IPS DF 6.9 (cell line): ENCODE measurements around the gene RAI14.

Experiments
- DNase-seq: peaks from one replicate; pipeline ENCODE4 v3.0.0-alpha.2; 2013; ENCODE audit warnings: low read depth, low spot score
- H3K27ac ChIP-seq: one replicate; pipeline ENCODE4 v1.5.1; 2013; ENCODE audit warnings: low read length, control low read depth
- H3K27me3 ChIP-seq: 2 replicates; pipeline ENCODE4 v1.6.1; 2013; ENCODE audit warnings: mild to moderate bottlenecking, low read length; ENCODE audit not compliant: control insufficient read depth, insufficient read depth
- H3K36me3 ChIP-seq: 2 replicates; pipeline ENCODE4 v1.6.1; 2013; ENCODE audit warnings: low read length; ENCODE audit not compliant: control insufficient read depth, insufficient read depth
- H3K4me1 ChIP-seq: 2 replicates; pipeline ENCODE4 v1.6.1; 2013; ENCODE audit warnings: low read length; ENCODE audit not compliant: control insufficient read depth, insufficient read depth
- H3K4me3 ChIP-seq: 2 replicates; pipeline ENCODE4 v1.5.1; 2013; ENCODE audit warnings: mild to moderate bottlenecking, low read length
- H3K9me3 ChIP-seq: 2 replicates; pipeline ENCODE4 v1.6.1; 2013; ENCODE audit warnings: low read length, inconsistent platforms; ENCODE audit not compliant: control insufficient read depth, insufficient read depth
- WGBS: extraction: QIAGEN DNeasy Blood & Tissue Kit; methylation state at CpG from one replicate; pipeline ENCODE4 v1.1.7; 2013; ENCODE audit warnings: mixed read lengths, missing lambda C conversion rate; ENCODE audit not compliant: insufficient read length, insufficient coverage; 5-methylcytosine and 5-hydroxymethylcytosine counted together

Gene RAI14

DNA sequence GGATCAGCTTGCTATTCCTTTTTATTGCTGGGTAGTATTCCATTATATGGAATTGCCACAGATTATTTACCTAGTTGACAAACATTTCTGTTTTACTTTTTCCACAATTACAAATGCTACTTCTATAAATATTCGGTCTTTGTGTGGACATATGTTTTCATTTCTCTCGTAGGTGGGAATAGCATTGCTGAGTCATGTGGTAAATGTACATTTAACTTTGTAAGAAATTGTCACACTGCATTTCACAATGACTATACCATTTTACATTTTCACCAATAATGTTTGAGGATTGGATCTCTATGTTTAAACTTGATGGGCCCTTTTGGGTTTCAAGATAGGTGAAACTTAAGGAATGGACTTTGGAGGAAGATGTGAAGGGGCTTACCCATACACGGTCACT lies 19.7 kb downstream of the RAI14 start:
- Histone ChIP-seq H3K4me1 (peaks cover 7% of the 10 kb centered on the region), H3K27ac (no peak overlapping the region), H3K4me3 (no peak overlapping the region), H3K27me3 (no peaks in the 10 kb centered on the region), H3K36me3 (no peaks in the 10 kb centered on the region), H3K9me3 (no peaks in the 10 kb centered on the region)
- WGBS: no CpG with 5 or more reads among the region's 3 CpGs
- no peak for DNase-seq

DNA sequence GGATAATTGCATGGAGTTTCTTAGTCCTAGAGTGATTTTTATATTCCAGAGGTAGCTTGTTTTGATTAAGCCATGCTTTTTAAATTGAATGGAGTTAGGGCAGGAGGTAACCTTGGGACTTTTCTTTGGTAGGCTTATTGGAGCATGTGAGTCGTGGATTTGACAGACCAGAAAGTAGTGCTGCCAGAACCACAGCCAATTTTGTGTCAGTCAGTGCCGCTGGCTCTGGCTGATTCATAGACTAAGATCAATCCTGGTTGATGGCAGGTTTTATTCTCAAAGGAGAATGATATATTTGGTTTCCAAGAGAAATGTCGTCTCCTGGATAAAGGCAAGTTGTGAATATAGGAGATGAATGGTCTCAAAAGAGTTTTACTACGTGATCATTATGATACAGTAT lies 20.3 kb downstream of the RAI14 start:
- H3K27me3 ChIP-seq: no peaks in the 10 kb centered on the region
- no peaks in the 10 kb centered on the region for H3K36me3 ChIP-seq
- H3K4me1 ChIP-seq: peaks cover 7% of the 10 kb centered on the region
- no peak overlapping the region for H3K4me3 ChIP-seq
- WGBS: no CpG with 5 or more reads among the region's 4 CpGs
- no peak for DNase-seq
- no peak overlapping the region for H3K27ac ChIP-seq
- no peaks in the 10 kb centered on the region for H3K9me3 ChIP-seq

DNA sequence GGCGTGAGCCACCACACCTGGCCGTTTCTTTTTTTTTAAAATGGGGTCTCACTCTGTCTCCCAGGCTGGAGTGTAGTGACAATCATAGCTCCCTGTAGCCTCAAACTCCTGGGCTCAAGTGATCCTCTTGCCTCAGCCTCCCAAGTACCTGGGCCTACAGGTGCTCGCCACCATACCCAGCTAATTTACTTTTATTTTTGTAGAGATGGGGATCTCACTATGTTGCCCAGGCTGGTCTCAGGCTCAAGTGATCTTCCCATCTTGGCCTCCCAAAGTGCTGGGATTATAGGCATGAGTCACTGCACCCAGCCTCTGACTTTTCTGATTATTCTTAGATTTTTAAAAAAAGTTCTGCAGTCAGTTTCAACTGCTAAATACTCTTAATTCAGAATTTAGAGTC lies 21.3 kb downstream of the RAI14 start:
- H3K4me3 ChIP-seq: no peak overlapping the region
- no peak for DNase-seq
- peaks cover 7% of the 10 kb centered on the region for H3K4me1 ChIP-seq
- H3K27ac ChIP-seq: no peak overlapping the region
- no peaks in the 10 kb centered on the region for H3K36me3 ChIP-seq
- no peaks in the 10 kb centered on the region for H3K27me3 ChIP-seq
- H3K9me3 ChIP-seq: no peaks in the 10 kb centered on the region
- no CpG with 5 or more reads among the region's 3 CpGs for WGBS

DNA sequence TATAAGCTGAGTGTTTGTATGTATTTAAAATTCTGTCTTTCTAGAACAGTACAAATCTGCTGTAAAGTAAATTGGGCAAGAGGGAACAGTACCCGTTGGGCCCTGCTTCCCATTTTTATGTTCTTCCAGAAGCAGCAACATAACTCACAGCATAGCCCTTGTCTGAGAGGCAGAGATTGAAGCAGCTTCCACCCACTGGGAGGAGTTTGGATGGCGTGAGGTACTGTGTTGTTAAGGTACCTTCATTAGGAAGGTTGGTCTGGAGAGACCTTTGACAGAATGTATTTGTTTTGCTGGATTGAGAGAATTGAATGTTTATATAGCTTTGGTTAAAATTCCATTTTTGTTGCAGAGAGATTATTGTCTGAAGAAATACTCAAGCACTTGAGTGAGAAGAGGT lies 24.8 kb downstream of the RAI14 start:
- Histone ChIP-seq H3K36me3 (no peaks in the 10 kb centered on the region), H3K4me1 (no peaks in the 10 kb centered on the region; the same call in 1 of the 2 replicates), H3K27me3 (no peaks in the 10 kb centered on the region), H3K4me3 (no peak overlapping the region), H3K9me3 (no peaks in the 10 kb centered on the region), H3K27ac (no peak overlapping the region)
- WGBS: no CpG with 5 or more reads among the region's 2 CpGs
- DNase-seq: no peak

DNA sequence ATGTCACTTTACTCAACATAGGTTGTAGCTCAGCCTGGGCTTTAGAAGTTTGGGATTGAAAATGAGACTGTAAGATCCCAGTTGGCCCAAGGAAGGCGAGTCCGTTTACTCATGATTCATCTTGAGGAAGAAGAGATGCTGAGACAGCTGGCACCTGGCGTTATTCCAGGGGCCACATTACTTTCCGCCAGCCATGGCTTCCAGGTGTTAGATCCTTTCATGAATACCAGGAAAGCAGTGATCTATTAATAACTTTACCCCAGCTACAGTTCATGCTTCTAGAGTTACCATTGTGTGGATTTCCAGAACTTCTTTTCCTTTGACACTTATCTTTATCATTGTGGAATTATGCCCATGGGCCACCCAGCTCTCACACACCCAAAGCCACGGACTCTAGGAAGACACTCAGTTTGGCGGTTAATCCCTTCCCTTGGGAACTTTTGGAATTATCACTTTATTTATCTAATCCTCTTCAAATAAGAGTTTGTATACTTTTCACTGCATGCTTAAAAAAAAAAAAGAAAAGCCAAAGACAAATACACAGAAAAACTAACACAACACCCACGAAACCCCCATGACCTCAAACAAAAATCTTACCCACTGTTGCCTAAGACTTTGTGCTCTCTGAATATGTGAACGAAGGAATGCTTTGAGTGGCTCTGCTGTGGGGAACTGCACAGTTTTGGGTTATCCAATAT lies 26.9 kb downstream of the RAI14 start:
- H3K27ac ChIP-seq: no peak overlapping the region
- DNase-seq: no peak
- no CpG with 5 or more reads among the region's 8 CpGs for WGBS
- H3K9me3 ChIP-seq: no peaks in the 10 kb centered on the region
- H3K4me3 ChIP-seq: no peak overlapping the region
- no peaks in the 10 kb centered on the region for H3K27me3 ChIP-seq
- no peaks in the 10 kb centered on the region; the same call in 1 of the 2 replicates for H3K36me3 ChIP-seq
- peaks cover 2% of the 10 kb centered on the region; the same call in 1 of the 2 replicates for H3K4me1 ChIP-seq

DNA sequence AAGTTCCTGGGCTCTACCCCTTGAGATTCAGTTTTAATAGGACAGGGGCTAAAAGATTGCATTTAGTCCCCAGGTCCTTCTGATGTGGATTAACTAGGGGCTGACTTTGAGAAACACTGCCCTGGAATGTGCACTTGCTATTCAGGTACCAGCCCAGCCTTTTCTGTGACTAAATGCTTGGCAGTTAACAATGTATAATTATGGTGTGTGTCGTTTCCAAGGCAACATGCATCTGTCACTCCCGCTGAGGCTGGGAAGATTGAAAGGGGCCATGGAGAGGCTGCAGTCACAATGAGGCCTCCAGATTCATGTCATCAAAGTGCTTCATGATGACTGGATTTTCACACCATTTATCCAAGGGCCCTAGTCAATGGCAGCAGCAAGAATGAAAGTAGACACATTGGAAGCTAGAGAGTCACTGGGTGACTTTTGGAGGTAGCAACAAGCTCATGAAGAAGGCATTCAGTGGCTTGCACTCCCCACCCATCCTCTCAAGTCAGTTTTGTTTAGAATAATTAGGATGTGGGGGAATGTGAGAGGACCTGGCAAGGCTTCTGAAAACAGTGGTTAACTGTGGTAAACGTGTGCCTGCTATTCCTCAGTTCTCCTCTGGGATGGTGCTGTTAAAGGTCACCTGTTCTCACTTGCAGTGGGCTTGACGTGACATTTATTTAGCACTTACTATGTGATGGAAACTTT lies 28.3 kb downstream of the RAI14 start:
- Histone ChIP-seq H3K9me3 (no peaks in the 10 kb centered on the region), H3K4me1 (peaks cover 2% of the 10 kb centered on the region; the same call in 1 of the 2 replicates), H3K36me3 (no peaks in the 10 kb centered on the region; the same call in 1 of the 2 replicates), H3K4me3 (no peak overlapping the region), H3K27ac (no peak overlapping the region), H3K27me3 (no peaks in the 10 kb centered on the region)
- no CpG with 5 or more reads among the region's 4 CpGs for WGBS
- DNase-seq: no peak

DNA sequence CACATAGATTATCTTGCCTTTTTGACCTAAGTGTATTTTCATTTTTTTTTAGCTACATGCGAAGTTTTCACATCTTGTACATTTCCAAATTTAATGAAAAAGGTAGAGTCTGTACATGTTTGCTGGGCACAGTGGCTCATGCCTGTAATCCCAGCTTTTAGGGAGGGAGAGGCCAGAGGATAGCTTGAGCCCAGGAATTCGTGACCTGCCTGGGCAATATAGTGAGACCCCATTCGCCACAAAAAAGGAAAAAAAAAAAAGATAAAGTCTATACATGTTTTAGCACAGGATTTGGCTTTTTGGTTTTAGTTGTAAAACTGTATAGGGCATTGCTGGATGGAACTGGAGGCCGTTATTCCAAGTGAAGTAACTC lies 28.8 kb downstream of the RAI14 start:
- no peaks in the 10 kb centered on the region for H3K9me3 ChIP-seq
- no peaks in the 10 kb centered on the region; the same call in 1 of the 2 replicates for H3K36me3 ChIP-seq
- H3K4me1 ChIP-seq: peaks cover 2% of the 10 kb centered on the region; the same call in 1 of the 2 replicates
- no peak overlapping the region for H3K4me3 ChIP-seq
- H3K27ac ChIP-seq: no peak overlapping the region
- no CpG with 5 or more reads among the region's 4 CpGs for WGBS
- no peaks in the 10 kb centered on the region for H3K27me3 ChIP-seq
- no peak for DNase-seq

DNA sequence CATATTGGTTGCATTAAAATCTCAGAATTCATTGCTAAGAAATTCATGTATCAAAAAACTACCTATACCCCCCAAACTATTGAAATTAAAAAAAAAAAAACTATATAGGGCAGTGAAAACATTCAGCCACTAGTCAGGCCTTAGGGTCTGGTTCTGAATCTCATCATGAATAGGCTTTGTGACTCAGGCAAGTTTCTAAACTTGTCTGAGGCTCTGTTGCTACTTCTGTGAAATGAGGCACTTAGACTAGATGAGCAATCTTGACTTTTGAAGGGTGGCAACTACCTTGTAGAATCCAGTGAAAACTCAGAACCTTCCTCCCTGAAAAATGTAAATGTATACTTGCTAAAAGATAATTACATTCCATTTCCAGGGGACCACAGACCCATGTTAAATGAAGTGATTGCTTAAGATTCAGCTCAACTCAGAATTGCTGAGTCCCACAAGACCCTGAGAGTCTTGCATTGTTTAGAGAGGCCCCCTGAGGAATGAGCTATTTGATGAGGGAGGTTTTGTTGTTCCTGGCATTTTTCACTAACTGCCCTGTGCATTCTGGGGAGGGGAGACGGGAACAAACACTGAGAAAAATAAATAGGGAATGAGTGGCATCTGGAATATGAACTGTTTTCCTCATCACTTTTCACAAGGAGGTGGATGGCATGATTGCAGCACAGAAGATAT lies 29.5 kb downstream of the RAI14 start:
- Histone ChIP-seq H3K27me3 (no peaks in the 10 kb centered on the region), H3K9me3 (no peaks in the 10 kb centered on the region), H3K4me1 (peaks cover 5% of the 10 kb centered on the region; the same call in 1 of the 2 replicates), H3K36me3 (no peaks in the 10 kb centered on the region; the same call in 1 of the 2 replicates), H3K27ac (no peak overlapping the region), H3K4me3 (no peak overlapping the region)
- no peak for DNase-seq
- no CpG with 5 or more reads among the region's 1 CpG for WGBS

DNA sequence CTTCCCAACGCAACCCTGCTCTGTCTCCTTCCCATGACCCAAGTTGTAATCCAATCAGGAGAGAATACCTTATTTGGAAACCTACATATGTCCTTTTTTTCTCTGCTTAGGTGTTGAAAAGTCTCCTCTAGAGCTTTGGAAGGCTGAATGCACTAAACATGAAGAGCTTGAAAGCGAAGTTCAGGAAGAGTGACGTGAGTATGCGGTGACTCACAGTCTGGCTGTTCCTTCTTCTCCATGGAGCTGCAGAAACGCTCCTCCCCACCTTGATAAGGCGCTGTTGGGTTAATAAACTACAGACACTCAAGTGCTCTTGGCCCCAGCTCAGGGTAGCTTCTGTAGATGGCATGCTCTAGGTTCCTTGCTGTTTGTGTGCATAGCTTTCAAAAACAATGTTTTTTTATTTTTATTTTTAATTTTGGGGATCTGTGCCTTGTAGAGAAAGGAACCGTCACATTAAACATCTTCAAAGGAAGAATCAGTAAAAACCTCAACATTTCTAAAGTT lies 30.7 kb downstream of the RAI14 start:
- Histone ChIP-seq H3K27me3 (no peaks in the 10 kb centered on the region), H3K9me3 (no peaks in the 10 kb centered on the region), H3K27ac (no peak overlapping the region), H3K4me1 (peaks cover 5% of the 10 kb centered on the region; the same call in 1 of the 2 replicates), H3K4me3 (no peak overlapping the region), H3K36me3 (no peaks in the 10 kb centered on the region; the same call in 1 of the 2 replicates)
- no CpG with 5 or more reads among the region's 7 CpGs for WGBS
- no peak for DNase-seq

DNA sequence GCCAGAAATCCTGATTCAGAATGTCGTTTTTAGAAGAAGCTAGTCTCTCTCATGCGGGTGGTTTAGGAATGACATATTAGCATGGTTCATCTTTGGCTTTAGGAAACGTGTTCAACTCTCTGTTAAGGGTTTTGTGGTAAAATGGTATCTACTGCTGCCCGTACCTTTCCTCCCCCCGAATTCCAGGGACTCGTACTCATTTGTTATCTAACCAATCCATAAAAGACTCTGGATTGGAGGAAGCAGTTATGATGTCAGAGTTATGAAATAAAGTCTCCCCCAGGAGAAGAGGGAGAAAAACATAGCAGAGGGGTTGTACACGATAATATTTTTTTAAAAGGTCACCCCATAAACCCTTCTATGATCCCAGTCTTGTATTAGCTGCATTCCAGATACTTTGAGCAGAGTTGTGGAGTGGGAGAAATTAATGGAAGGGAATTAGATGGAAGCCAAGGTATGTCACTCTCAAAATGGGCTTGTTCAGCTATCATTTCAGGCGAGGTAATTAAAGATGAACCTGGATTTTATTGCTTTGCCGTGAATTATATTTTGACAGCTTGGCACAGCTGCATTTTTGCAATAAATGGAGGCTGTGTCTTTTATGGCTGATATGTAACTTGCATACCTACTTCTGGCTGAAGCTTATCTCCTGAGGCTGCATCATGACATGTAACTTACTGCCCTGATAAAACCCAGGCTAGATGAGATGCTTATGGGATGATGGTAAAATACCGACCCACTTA lies 31.3 kb downstream of the RAI14 start:
- no peak overlapping the region for H3K27ac ChIP-seq
- no peaks in the 10 kb centered on the region for H3K27me3 ChIP-seq
- no peak for DNase-seq
- no peaks in the 10 kb centered on the region; the same call in 1 of the 2 replicates for H3K36me3 ChIP-seq
- H3K4me3 ChIP-seq: no peak overlapping the region
- H3K4me1 ChIP-seq: peaks cover 5% of the 10 kb centered on the region; the same call in 1 of the 2 replicates
- no CpG with 5 or more reads among the region's 10 CpGs for WGBS
- no peaks in the 10 kb centered on the region for H3K9me3 ChIP-seq
